ENCODE results near the gene HDAC11.

The HDAC11 gene

DNA sequence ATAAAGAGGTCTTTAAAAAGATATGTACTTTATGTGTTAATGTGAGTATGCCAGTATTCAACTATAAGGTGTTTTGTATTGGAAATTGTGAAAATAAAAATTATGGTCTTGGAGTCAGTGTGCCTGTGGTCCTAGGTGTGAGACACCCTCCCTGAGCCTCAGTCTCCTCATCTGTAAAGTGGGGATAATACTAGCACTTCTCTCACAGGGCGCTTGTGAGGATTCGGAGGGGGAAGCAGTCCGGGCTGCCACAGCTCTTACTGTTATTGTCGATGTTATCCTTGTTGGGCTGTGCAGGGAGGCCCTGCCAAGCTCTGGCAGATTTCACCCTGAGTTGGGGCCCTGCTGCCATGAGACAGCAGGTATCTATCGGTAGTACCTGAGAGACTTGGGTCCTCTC, 42.1 kb downstream of the HDAC11 start:
- in situ Hi-C loops (cut with HindIII; ENCODE audit: low sequenced_read_pairs): no loop called here
- TF ChIP-seq, protein P1, sequence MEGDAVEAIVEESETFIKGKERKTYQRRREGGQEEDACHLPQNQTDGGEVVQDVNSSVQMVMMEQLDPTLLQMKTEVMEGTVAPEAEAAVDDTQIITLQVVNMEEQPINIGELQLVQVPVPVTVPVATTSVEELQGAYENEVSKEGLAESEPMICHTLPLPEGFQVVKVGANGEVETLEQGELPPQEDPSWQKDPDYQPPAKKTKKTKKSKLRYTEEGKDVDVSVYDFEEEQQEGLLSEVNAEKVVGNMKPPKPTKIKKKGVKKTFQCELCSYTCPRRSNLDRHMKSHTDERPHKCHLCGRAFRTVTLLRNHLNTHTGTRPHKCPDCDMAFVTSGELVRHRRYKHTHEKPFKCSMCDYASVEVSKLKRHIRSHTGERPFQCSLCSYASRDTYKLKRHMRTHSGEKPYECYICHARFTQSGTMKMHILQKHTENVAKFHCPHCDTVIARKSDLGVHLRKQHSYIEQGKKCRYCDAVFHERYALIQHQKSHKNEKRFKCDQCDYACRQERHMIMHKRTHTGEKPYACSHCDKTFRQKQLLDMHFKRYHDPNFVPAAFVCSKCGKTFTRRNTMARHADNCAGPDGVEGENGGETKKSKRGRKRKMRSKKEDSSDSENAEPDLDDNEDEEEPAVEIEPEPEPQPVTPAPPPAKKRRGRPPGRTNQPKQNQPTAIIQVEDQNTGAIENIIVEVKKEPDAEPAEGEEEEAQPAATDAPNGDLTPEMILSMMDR (IDR thresholded peaks at IDR 0.05; ENCODE audit: low read depth, low read length, missing control alignments): no peak
- no peak overlapping the region for H3K4me3 ChIP-seq (ENCODE audit: low read depth, low read length)
- DNase-seq (ENCODE audit: low read depth): no peak

DNA sequence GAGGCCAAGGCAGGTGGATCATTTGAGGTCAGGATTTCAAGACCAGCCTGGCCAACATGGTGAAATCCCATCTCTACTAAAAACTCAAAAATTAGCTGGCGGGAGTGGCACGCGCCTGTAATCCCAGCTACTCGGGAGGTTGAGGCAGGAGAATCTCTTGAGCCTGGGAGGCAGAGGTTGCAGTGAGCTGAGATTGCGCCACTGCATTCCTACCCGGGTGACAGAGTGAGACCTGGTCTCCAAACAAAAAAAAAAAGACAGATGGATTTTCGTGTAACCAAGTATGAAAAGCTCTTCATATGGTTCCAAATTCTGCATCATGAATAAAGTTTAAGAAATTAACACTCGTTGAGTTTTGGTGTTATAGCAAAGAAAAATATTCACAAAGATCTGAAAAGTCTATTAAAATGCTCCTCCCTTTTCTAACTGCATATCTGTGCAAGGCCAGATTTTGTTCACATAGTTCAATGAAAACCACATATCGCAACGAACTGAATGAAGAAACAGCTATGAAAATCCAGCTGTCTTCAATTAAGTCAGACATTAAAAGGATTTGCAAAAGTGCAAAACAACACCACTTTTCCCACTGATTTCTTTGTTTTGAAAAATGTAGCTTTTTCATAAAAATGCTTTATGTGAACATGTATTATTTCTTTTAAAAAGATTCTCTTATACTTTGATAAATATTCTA, 45.0 kb downstream of the HDAC11 start:
- DNase-seq (ENCODE audit: low read depth): no peak

DNA sequence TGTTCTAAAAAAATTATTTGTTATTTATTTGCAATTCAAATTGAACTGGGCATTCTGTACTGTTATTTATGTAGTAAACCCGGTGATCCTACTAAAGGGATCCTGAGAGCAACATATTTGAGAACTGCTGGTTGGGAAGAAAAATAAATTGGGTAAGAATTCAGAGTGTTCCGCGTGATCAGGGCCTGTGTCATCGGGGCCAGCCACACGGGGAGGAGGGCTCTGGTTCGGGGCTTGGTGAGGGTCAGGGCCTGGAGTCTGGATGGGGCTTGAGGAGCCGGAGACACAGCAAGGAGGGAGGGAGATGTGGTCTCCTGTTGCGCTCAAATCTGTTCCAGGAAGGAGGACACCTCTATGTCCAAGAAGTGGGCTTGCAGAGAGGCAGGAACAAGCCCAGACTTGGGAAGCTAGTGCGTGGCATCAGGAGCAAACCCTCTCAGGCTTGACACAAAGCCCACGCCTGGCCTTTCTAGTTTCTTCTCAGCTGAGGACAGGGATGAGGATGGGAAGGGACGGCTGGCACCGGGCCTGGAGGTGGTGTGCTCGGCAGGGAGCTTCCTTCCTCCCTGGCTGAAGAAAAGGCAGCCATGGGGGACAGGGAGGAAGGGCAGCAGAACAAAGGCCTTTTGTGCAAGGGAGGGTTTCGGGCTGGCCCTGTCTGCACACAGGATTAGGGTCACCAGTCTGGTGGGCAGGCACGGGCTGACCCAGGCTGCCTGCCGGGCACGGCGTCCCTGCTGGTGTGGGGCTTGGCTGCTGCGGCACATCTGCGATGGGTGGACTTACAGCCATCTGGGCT, 45.9 kb downstream of the HDAC11 start:
- in situ Hi-C loops (cut with HindIII; ENCODE audit: low sequenced_read_pairs): no loop called here
- DNase-seq (ENCODE audit: low read depth): no peak
- no peak overlapping the region for H3K4me3 ChIP-seq (ENCODE audit: low read depth, low read length)
- TF ChIP-seq, protein P1 (IDR thresholded peaks at IDR 0.05; ENCODE audit: low read depth, low read length, missing control alignments): no peak

More for the DNA sequence above, 45.0 kb downstream of the HDAC11 start:
- TF ChIP-seq, protein P1 (IDR thresholded peaks at IDR 0.05; ENCODE audit: low read depth, low read length, missing control alignments): no peak
- in situ Hi-C loops (cut with HindIII; ENCODE audit: low sequenced_read_pairs): no loop called here
- no peak overlapping the region for H3K4me3 ChIP-seq (ENCODE audit: low read depth, low read length)

DNA sequence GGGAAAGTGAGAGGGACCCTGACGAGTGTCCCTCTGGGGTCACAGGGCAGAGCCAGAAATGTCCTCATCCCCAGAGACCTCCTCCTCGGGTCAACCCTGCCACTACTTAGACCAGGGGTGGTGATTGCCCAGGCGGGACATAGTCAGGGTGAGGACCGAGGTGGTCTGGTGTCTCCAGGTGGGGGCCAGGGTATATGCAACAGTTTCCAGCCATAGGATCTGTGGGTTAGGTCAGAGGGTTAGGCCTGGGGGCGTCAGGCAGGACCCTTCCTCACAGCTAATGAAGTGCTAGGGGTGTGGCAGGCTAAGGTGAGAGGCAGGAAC, 46.5 kb downstream of the HDAC11 start:
- in situ Hi-C loops (cut with HindIII; ENCODE audit: low sequenced_read_pairs): no loop called here
- TF ChIP-seq, protein P1 (IDR thresholded peaks at IDR 0.05; ENCODE audit: low read depth, low read length, missing control alignments): no peak
- H3K4me3 ChIP-seq (ENCODE audit: low read depth, low read length): no peak overlapping the region
- no peak for DNase-seq (ENCODE audit: low read depth)

DNA sequence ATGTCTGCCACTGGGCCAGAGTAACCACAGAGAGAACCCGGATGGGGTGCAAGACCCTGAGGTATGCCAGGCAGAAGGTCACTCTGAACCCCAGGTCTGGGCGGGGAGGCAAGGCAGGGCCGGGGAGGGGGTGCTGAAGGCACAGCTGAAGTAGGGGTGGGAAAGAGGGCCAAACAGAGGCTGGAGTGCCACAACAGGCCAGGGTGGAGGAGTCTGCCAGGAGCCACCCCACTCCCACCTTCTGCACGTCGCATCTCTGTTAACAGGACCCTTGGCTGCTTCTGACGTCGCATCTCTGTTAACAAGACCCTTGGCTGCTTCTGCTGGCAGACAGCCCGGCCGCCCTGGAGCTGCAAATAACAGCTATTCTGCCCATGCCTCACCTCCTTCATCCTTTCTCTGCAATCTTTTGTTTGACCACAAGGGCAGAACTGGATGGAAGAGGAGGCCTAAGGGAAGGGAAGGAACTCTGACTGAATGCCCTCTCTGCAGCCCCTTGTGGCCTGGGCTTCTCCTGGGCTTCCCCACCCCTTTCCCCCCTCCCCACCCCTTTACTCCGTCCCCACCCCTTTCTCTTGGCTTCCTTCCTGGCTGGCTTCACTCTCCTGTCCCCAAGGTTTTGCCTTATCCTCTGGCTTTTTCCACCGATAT, 48.2 kb downstream of the HDAC11 start:
- in situ Hi-C loops (cut with HindIII; ENCODE audit: low sequenced_read_pairs): no loop called here
- no peak overlapping the region for H3K4me3 ChIP-seq (ENCODE audit: low read depth, low read length)
- no peak for DNase-seq (ENCODE audit: low read depth)
- TF ChIP-seq, protein P1 (IDR thresholded peaks at IDR 0.05; ENCODE audit: low read depth, low read length, missing control alignments): peak; percentile 47

DNA sequence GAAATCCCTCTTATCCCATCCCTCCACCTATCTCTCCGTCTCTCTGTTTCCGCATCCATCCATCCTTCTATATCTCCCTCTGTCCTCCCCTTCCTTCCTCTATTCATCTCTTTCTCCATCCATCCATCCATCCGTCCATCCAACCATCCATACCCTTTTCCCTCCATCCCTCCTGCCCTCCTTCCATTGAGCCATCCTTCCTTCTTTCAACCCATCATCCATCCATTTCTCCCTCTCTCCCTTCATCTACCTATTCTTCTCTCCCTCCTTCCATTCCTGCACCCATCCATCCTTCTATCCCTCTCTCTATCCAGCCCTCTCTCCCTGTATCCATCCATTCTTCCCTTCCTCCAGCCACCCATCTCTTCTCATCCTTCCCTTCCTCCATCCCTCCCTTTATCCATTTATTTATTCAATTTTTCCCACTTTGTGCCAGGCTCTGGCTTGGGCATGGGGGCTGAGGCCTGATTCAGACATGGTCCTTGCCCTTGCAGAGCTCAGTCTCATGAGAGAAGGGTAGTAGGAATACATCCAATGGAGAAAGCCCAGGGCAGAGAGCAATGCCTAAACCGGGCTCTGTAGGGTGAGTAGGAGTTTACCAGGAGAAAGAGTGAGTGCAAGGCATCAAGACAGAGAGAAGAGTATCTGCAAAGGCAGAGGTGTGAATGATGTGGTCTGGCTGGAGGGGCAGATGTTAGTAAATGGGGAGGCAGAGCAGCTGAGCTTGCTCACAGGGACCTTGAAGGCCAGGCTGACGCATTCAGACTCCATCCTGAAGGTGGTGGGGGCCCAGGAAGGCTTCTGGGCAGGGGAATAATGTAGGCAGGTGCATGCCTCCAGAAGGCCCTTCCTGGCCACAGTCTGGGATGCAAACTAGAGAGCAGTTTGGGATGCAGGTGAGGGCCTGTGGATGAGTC, 49.3 kb downstream of the HDAC11 start:
- no peak for DNase-seq (ENCODE audit: low read depth)
- no peak overlapping the region for H3K4me3 ChIP-seq (ENCODE audit: low read depth, low read length)
- in situ Hi-C loops (cut with HindIII; ENCODE audit: low sequenced_read_pairs): no loop called here
- TF ChIP-seq, protein P1 (IDR thresholded peaks at IDR 0.05; ENCODE audit: low read depth, low read length, missing control alignments): no peak

Measured in astrocyte of the cerebellum (primary cell).